K562 (cell line): ENCODE measurements around the gene BAIAP3. TPM values are rescaled to one million over a fixed set of nuclear protein-coding genes. Genes with fewer than 3 reads are reported as not detected.
A peak's percentile ranks its signal among the peaks of the same experiment; 100 is the strongest.

ENCODE experiments used
- ATAC-seq: fragments of 200-7000 bp; cut with Tn5 transposase; 3 replicates; pipeline ENCODE4 v1.9.1; 2020; ENCODE audit warnings: moderate library complexity
- BruUV-seq: library from RNA; stranded (reverse); fragments of 400-500 nt; replicated peaks from 2 replicates; lab custom pipeline; 2021; lab: Mats Ljungman, UMichigan
- CTCF ChIA-PET: fragments of 300-600 bp; formaldehyde crosslinking; extraction: SDS; loops from one replicate; lab custom pipeline; 2021; ENCODE audit warnings: low intra/inter-chr PET ratio; lab: Yijun Ruan, JAX
- POLR2A ChIA-PET: fragments of 300-600, 350-650 bp; sonication (Branson Sonifier 250); formaldehyde crosslinking; extraction: SDS; loops from one replicate; lab custom pipeline; 2021; ENCODE audit warnings: antibody characterized with exemption, inconsistent platforms; lab: Yijun Ruan, JAX
- DNase-seq, 4 experiments: peaks; one replicate each; pipeline versions ENCODE4 v3.0.0 to v3.0.0-alpha.2; 2011 to 2018; ENCODE audit warnings: low spot score in 3 of 4, mixed read lengths in 3 of 4; ENCODE audit errors: extremely low read depth in 1 of 4
- FAIRE-seq: peaks from 2 replicates; lab custom pipeline; 2011; peaks lifted over from hg19 to GRCh38; lab: Jason Lieb, UNC
- H2AFZ ChIP-seq: 2 replicates; pipeline ENCODE4 v1.6.0; 2011; ENCODE audit warnings: low read depth, low read length, control low read depth, inconsistent platforms
- H3K27ac ChIP-seq: fragments of 200-600 bp; 3 replicates; pipeline ENCODE4 v1.8.0; 2011; ENCODE audit warnings: low read depth, mild to moderate bottlenecking, control low read depth, inconsistent platforms, low read length, moderate library complexity, mixed read lengths; ENCODE audit errors: extremely low read depth
- H3K27me3 ChIP-seq, 2 experiments: fragments of 300-600 bp in 1 of 2; 2 replicates in 1 of 2; 3 replicates in 1 of 2; pipeline versions ENCODE4 v1.6.0 to v1.8.0; 2011; ENCODE audit warnings: inconsistent platforms in 2 of 2, low read length in 2 of 2, mild to moderate bottlenecking in 1 of 2, mixed read lengths in 1 of 2, moderate library complexity in 1 of 2; ENCODE audit not compliant: control insufficient read depth in 2 of 2, insufficient read depth in 2 of 2
- H3K36me3 ChIP-seq: fragments of 300-600 bp; 3 replicates; pipeline ENCODE4 v1.8.0; 2011; ENCODE audit warnings: mild to moderate bottlenecking, low read length, inconsistent platforms; ENCODE audit not compliant: control insufficient read depth, insufficient read depth
- H3K4me1 ChIP-seq, 2 experiments: fragments of 200-600 bp in 1 of 2; replicated peaks in 1 of 2; 2 replicates in 1 of 2; 3 replicates in 1 of 2; pipeline versions ENCODE4 v1.5.1 to v1.8.0; 2011; ENCODE audit warnings: inconsistent platforms in 2 of 2, low read length in 2 of 2, mild to moderate bottlenecking in 1 of 2, mixed read lengths in 1 of 2, moderate library complexity in 1 of 2; ENCODE audit not compliant: control insufficient read depth in 2 of 2, insufficient read depth in 2 of 2
- H3K4me2 ChIP-seq: 2 replicates; pipeline ENCODE4 v1.6.1; 2011; ENCODE audit warnings: low read length, control low read depth, inconsistent platforms, mixed read lengths; ENCODE audit not compliant: insufficient read depth
- H3K4me3 ChIP-seq: fragments of 200-600 bp; sonication (generic), shearing (Covaris generic); 2 replicates; pipeline ENCODE4 v1.5.1; 2016; ENCODE audit warnings: control low read depth, inconsistent platforms
- H3K79me2 ChIP-seq: fragments of 200-600 bp; 3 replicates; pipeline ENCODE4 v1.8.0; 2011; ENCODE audit warnings: low read length, inconsistent platforms; ENCODE audit not compliant: control insufficient read depth, insufficient read depth
- H3K9ac ChIP-seq, 2 experiments: 2 replicates each; pipeline versions ENCODE4 v1.6.0 to v1.6.1; 2011; ENCODE audit warnings: low read depth in 2 of 2, low read length in 2 of 2, control low read depth in 1 of 2, inconsistent platforms in 1 of 2, mild to moderate bottlenecking in 1 of 2, mixed read lengths in 1 of 2; ENCODE audit not compliant: insufficient read depth in 1 of 2
- H3K9me1 ChIP-seq: one replicate; pipeline ENCODE4 v1.6.0; 2011; ENCODE audit warnings: inconsistent platforms, mild to moderate bottlenecking, low read length, moderate library complexity; ENCODE audit not compliant: control insufficient read depth, insufficient read depth
- H3K9me3 ChIP-seq: replicated peaks from 2 replicates; pipeline ENCODE4 v1.5.1; 2011; ENCODE audit warnings: low read depth, low read length, inconsistent platforms; ENCODE audit not compliant: control insufficient read depth, insufficient read depth
- H4K20me1 ChIP-seq: replicated peaks from 2 replicates; pipeline ENCODE4 v1.6.1; 2011; ENCODE audit warnings: low read length, inconsistent platforms, mixed read lengths; ENCODE audit not compliant: control insufficient read depth, insufficient read depth
- ARNT ChIP-seq, 2 experiments: fragments of 450-650 bp; IDR thresholded peaks; 2 replicates each; pipeline ENCODE4 v1.6.1; 2016; ENCODE audit warnings: mild to moderate bottlenecking in 1 of 2
- BACH1 ChIP-seq: fragments of 200-800 bp; sonication (Bioruptor generic); IDR thresholded peaks from 2 replicates; pipeline ENCODE4 v1.6.1; 2016; ENCODE audit warnings: missing genetic modification characterization, missing compliant biosample characterization
- CAMTA2 ChIP-seq: fragments of 250-450 bp; sonication (Bioruptor Pico); conservative IDR thresholded peaks from 2 replicates; pipeline ENCODE4 v1.5.1; 2022
- DIDO1 ChIP-seq: fragments of 450-650 bp; IDR thresholded peaks from 2 replicates; pipeline ENCODE4 v1.6.1; 2016; ENCODE audit warnings: low read depth, missing biosample characterization, missing genetic modification characterization
- HMGN3 ChIP-seq: IDR thresholded peaks from 2 replicates; pipeline ENCODE4 v1.6.1; 2011; ENCODE audit warnings: borderline replicate concordance, low read depth, mild to moderate bottlenecking, mixed read lengths, low read length; ENCODE audit not compliant: insufficient read length; ENCODE audit errors: extremely low read depth
- KHSRP ChIP-seq: fragments of 450-650 bp; IDR thresholded peaks from 2 replicates; pipeline ENCODE4 v1.6.1; 2017
- MTF1 ChIP-seq: fragments of 250-450 bp; sonication (Bioruptor Pico); IDR thresholded peaks from 2 replicates; pipeline ENCODE4 v1.9.0; 2021; ENCODE audit warnings: moderate library complexity, mild to moderate bottlenecking, inconsistent platforms, borderline replicate concordance
- NFE2 ChIP-seq: IDR thresholded peaks from 2 replicates; pipeline ENCODE4 v1.6.1; 2014; ENCODE audit warnings: antibody characterized with exemption, low read depth
- OTX1 ChIP-seq: fragments of 450-650 bp; formaldehyde crosslinking; IDR thresholded peaks from 2 replicates; pipeline ENCODE4 v1.4.0; 2022; ENCODE audit warnings: mild to moderate bottlenecking
- POLR2G ChIP-seq: fragments of 200-400 bp; formaldehyde crosslinking; IDR thresholded peaks from 2 replicates; pipeline ENCODE4 v1.6.1; 2017; ENCODE audit warnings: low read depth, mild to moderate bottlenecking, antibody characterized with exemption, low read length, moderate library complexity
- RBM14 ChIP-seq: fragments of 200-400 bp; formaldehyde crosslinking; IDR thresholded peaks from 2 replicates; pipeline ENCODE4 v1.6.1; 2018; ENCODE audit warnings: low read depth, mild to moderate bottlenecking, low read length, moderate library complexity, borderline replicate concordance; ENCODE audit not compliant: insufficient read depth
- TCF15 ChIP-seq: fragments of 250-450 bp; sonication (Bioruptor Pico); IDR thresholded peaks from 2 replicates; pipeline ENCODE4 v1.8.0; 2022; ENCODE audit warnings: moderate library complexity, mild to moderate bottlenecking, inconsistent platforms
- ZBTB8A ChIP-seq: fragments of 450-650 bp; IDR thresholded peaks from 2 replicates; pipeline ENCODE4 v1.6.1; 2018; ENCODE audit warnings: mild to moderate bottlenecking, moderate library complexity; ENCODE audit not compliant: partially characterized antibody
- ZNF609 ChIP-seq: sonication (generic); formaldehyde crosslinking; IDR thresholded peaks from 2 replicates; pipeline ENCODE4 v1.8.1; 2023; ENCODE audit warnings: missing genetic modification reagents, mild to moderate bottlenecking, borderline replicate concordance
- WGBS: fragments of 100-300 bp; shearing (Covaris generic); methylation state at CpG from one replicate; pipeline ENCODE4 v1.1.6; 2016; ENCODE audit warnings: low coverage, mixed read lengths; ENCODE audit not compliant: insufficient coverage; ENCODE audit errors: missing lambda C conversion rate; 5-methylcytosine and 5-hydroxymethylcytosine counted together
- in situ Hi-C: fragments of 300-500 bp; cut with MboI; formaldehyde crosslinking; loops from 4 replicates; pipeline ENCODE4 v1.15.0; 2018; ENCODE audit warnings: inconsistent platforms, mixed read lengths
- intact Hi-C: fragments of 100-400 bp; cut with micrococcal nuclease; formaldehyde crosslinking; loops from 2 replicates; pipeline ENCODE4 v1.14.2; 2022
- polyA plus RNA-seq, 8 experiments: library from polyadenylated mRNA; depleted of rRNA in 4 of 8; stranded (reverse) in 5 of 8; unstranded in 3 of 8; fragments of >200 nt; fragmentation: Nextera tagmentation in 2 of 8; fragmentation: Illumina TruSeq in 1 of 8; extraction: Ambion mirVana in 2 of 8; extraction: Trizol in 1 of 8; gene quantifications; 2 replicates each; pipeline versions ENCODE4 v1.2.1 to v1.2.3, GENCODE V29; 2011 to 2014; ENCODE audit warnings: inconsistent platforms in 1 of 8, missing spikeins in 1 of 8
- total RNA-seq, 7 experiments: library from RNA; depleted of rRNA in 6 of 7; stranded (reverse); fragments of >200 nt in 6 of 7; fragmentation: Illumina TruSeq in 2 of 7; extraction: Trizol in 2 of 7; gene quantifications; 2 replicates each; pipeline versions ENCODE4 v1.2.1 to v1.2.3, GENCODE V29; 2011 to 2021; ENCODE audit warnings: low replicate concordance in 1 of 7

Gene BAIAP3
- total and polyA plus RNA-seq, 9 of the 15 experiments (the other 6 are each of a cell fraction or from before 2014, with no cell fraction given) = 0.03 to 4.5 (median 0.57) TPM; not detected in 1

GRCh38 chr16:1357906-1358566 lies 24.6 kb downstream of the BAIAP3 start (continued):
- TF ChIP-seq ARNT (IDR thresholded peaks at IDR 0.05) = no peak
- TF ChIP-seq CAMTA2 (CRISPR knock-in tag) = no peak

GRCh38 chr16:1361685-1362360 lies 28.4 kb downstream of the BAIAP3 start:
- no peak for DNase-seq
- Histone ChIP-seq H3K27me3 (no peaks in the 10 kb centered on the region), H3K9ac (no peak overlapping the region; a peak in 1 of 4 replicates), H3K9me3 (no peaks in the 10 kb centered on the region), H4K20me1 (0 out of 2 replicates have a peak, but pooled peaks cover 12% of the 10 kb centered on the region), H3K79me2 (peaks cover 17% of the 10 kb centered on the region), H3K27ac (no peak overlapping the region), H3K4me2 (no peak overlapping the region), H3K36me3 (peaks cover 68% of the 10 kb centered on the region; the same call in 2 of the 3 replicates), H3K9me1 (no peaks in the 10 kb centered on the region), H2AFZ (no peak overlapping the region), H3K4me3 (no peak overlapping the region), H3K4me1 (peaks cover 0 to 56% of the 10 kb centered on the region in 2 experiments; a peak in 3 of 5 replicates)
- BruUV-seq = no TSS peak
- intact Hi-C loops (no loop called here), in situ Hi-C loops (no loop called here)
- ChIA-PET POLR2A (interaction anchor here (0.7 to 8.1 kb wide), 2 partner anchors 17 to 85 kb away, joined by 3 to 73 read pairs; no protein-coding TSS in a partner anchor), CTCF (no interaction called here)
- no peak for FAIRE-seq
- no peak for ATAC-seq
- WGBS = 98% methylated on average over 25 of the region's 43 CpGs
- TF ChIP-seq RBM14 = 0 out of 2 replicates have a peak, but pooled peaks have one; percentile 12
- TF ChIP-seq TCF15 = no peak
- no peak for TF ChIP-seq NFE2
- TF ChIP-seq MTF1 = no peak
- TF ChIP-seq HMGN3 = peak; percentile 9
- no peak for TF ChIP-seq KHSRP
- peak; percentile 49 for TF ChIP-seq POLR2G
- TF ChIP-seq OTX1 (CRISPR knock-in tag) = no peak
- no peak for TF ChIP-seq ZBTB8A
- TF ChIP-seq ZNF609 = no peak
- no peak for TF ChIP-seq DIDO1 (tag)
- no peak for TF ChIP-seq BACH1 (tag)
